ENCODE data around the gene PFN3. TPM values are rescaled to one million over a fixed set of nuclear protein-coding genes. Genes with fewer than 3 reads are reported as not detected.

PFN3 gene
- total RNA-seq, 4 donors from 2014 or later, result not detected

DNA sequence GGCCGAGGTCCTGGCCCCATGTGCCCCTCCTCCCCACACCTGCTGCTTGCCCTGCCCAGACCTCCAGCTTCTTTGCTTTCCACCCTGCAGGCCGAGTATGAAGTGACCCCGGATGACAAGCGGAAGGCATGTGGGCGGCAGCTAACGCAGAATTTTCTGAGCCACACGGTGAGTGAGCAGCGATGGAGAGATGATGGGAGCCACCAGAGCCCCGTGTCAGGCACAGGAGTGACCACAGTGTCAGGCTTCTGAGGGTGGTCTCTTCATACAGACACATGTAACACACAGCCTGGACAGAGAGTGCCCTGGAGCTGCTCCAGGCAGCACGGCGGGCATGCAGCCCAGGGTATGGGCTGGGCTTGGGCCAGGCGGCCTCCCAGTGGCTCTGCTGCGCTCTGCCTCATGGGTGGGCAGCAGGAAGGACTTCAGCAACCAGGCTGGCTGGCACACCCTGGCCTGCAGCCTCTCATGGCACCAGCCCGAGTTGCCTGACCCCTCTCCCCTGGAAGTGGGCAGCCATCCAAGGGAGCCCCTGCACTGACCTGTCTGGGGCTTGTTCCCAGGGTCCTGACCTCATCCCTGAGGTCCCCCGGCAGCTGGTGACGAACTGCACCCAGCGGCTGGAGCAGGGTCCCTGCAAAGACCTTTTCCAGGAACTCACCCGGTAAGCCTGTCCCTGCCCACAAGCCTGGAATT lies 31.8 kb upstream of the PFN3 start:
- H3K4me3 ChIP-seq, result no peak overlapping the region
- peaks cover 0 to 8% of the 10 kb centered on the region in 2 donors for H3K4me1 ChIP-seq
- intact Hi-C loops (cut with DNase I; ENCODE audit: low total_unique reads), result no loop called here
- no peak overlapping the region for H3K27ac ChIP-seq
- TF ChIP-seq POLR2A (IDR thresholded peaks at IDR 0.05), result no peak
- no peaks in the 10 kb centered on the region for H3K27me3 ChIP-seq
- no peaks in the 10 kb centered on the region for H3K36me3 ChIP-seq
- no peaks in the 10 kb centered on the region for H3K9me3 ChIP-seq
- DNase-seq, result no peak

DNA sequence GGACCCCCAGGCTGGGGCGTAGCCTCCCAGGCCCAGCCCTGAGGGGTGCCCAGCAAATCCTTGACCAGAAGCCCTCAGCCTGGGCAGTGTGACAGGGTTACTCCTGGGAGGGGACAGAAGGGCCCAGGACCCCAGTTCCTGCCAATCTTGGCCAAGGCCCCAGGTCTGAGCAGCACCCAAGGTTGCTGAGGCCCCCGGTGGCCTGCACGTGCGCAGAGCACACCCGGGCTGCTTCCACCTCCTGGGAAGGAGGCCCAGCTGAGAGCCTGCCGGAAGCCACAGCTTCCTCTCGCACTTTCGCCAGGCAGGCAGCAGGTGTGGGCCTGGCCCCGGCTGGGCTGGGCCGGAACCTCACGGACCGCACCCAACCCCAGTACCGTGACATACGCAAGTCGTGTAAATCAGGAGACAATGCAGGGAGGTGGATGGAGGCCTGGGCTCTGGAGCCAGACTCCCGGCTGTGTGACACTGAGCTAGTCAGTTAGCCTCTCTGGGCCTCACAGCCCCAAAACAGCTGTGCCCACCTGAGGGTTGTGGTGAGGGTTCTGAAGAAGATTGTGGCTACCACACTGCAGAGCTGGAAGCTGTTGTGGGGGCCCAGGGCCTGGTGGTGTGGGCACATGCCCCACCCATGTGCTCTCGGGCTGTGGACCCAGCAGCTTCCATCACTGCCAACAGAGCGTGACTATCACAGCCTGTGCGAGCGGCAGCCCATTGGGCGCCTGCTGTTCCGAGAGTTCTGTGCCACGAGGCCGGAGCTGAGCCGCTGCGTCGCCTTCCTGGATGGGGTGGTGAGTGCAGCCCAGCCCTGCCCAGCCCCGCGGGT lies 31.1 kb upstream of the PFN3 start:
- DNase-seq, result no peak
- Histone ChIP-seq H3K4me1 (peaks cover 0 to 8% of the 10 kb centered on the region in 2 donors), H3K9me3 (no peaks in the 10 kb centered on the region), H3K36me3 (no peaks in the 10 kb centered on the region), H3K27ac (no peak overlapping the region), H3K4me3 (no peak overlapping the region), H3K27me3 (no peaks in the 10 kb centered on the region)
- intact Hi-C loops (cut with DNase I; ENCODE audit: low total_unique reads), result no loop called here
- TF ChIP-seq POLR2A (IDR thresholded peaks at IDR 0.05), result no peak

DNA sequence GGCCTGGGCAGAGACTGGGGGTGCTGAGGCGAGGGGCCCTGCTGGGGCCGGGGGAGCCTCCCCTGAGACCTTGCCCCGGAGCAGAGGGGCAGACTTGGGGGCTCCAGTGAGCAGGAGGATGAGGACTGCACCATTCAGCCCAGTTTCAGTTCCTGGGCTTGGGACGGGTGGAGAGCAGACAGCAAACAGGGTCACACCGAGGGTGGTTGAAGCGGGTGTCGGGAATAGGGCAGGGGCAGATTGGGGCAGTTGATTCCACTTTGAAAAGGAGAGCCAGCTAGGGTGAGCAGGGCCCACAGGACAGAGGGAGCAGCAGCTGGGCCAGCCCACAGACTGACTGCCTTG lies 30.5 kb upstream of the PFN3 start:
- Histone ChIP-seq H3K27me3 (no peaks in the 10 kb centered on the region), H3K36me3 (no peaks in the 10 kb centered on the region), H3K4me3 (no peak overlapping the region), H3K27ac (no peak overlapping the region), H3K4me1 (peaks cover 0 to 8% of the 10 kb centered on the region in 2 donors), H3K9me3 (no peaks in the 10 kb centered on the region)
- TF ChIP-seq, protein P1, sequence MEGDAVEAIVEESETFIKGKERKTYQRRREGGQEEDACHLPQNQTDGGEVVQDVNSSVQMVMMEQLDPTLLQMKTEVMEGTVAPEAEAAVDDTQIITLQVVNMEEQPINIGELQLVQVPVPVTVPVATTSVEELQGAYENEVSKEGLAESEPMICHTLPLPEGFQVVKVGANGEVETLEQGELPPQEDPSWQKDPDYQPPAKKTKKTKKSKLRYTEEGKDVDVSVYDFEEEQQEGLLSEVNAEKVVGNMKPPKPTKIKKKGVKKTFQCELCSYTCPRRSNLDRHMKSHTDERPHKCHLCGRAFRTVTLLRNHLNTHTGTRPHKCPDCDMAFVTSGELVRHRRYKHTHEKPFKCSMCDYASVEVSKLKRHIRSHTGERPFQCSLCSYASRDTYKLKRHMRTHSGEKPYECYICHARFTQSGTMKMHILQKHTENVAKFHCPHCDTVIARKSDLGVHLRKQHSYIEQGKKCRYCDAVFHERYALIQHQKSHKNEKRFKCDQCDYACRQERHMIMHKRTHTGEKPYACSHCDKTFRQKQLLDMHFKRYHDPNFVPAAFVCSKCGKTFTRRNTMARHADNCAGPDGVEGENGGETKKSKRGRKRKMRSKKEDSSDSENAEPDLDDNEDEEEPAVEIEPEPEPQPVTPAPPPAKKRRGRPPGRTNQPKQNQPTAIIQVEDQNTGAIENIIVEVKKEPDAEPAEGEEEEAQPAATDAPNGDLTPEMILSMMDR (IDR thresholded peaks at IDR 0.05), result no peak
- no peak for DNase-seq
- intact Hi-C loops (cut with DNase I; ENCODE audit: low total_unique reads), result no loop called here

DNA sequence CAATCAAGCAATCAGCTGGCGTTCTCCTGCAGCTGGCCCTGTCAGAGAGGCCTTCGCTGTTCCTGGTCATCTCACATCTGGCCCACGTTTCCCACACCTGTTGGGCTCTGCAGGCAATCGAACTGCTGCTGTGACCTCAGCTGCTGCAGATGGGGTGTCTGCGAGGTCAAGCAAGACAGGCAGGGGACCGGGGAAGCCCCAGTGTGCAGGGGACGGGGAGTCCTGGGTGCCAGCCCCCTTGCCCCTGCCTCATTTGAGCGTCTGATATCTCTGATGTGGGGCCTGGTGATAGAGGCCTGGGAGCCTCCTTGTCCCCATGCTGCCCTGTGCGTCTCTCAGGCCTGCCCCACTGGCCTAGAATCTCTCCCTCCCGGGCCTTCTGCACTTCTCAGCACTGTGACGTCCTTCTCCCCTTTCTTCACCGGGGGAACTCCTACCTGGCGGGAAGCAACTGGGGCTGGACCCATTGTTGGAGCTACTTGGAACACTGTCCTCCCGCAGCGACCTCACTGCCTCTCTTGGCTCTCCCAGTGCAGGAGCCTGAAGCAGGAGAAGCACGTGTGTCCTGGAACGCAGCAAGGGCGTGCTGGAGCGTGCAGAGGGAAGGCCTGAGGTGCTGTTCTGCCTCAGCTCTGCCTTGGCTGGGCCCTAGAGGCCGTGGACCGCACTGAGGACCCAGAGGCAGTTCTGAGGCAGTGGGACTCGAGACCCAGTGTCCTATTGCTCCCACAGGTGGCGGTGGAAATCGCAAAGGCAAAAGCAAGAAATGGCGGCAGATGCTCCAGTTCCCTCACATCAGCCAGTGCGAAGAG lies 29.9 kb upstream of the PFN3 start:
- Histone ChIP-seq H3K9me3 (no peaks in the 10 kb centered on the region), H3K27ac (no peak overlapping the region), H3K27me3 (no peaks in the 10 kb centered on the region), H3K36me3 (no peaks in the 10 kb centered on the region), H3K4me3 (no peak overlapping the region), H3K4me1 (peaks cover 0 to 8% of the 10 kb centered on the region in 2 donors)
- no peak for DNase-seq
- intact Hi-C loops (cut with DNase I; ENCODE audit: low total_unique reads), result no loop called here
- TF ChIP-seq, protein P1 (IDR thresholded peaks at IDR 0.05), result no peak
- TF ChIP-seq POLR2A (IDR thresholded peaks at IDR 0.05), result no peak

DNA sequence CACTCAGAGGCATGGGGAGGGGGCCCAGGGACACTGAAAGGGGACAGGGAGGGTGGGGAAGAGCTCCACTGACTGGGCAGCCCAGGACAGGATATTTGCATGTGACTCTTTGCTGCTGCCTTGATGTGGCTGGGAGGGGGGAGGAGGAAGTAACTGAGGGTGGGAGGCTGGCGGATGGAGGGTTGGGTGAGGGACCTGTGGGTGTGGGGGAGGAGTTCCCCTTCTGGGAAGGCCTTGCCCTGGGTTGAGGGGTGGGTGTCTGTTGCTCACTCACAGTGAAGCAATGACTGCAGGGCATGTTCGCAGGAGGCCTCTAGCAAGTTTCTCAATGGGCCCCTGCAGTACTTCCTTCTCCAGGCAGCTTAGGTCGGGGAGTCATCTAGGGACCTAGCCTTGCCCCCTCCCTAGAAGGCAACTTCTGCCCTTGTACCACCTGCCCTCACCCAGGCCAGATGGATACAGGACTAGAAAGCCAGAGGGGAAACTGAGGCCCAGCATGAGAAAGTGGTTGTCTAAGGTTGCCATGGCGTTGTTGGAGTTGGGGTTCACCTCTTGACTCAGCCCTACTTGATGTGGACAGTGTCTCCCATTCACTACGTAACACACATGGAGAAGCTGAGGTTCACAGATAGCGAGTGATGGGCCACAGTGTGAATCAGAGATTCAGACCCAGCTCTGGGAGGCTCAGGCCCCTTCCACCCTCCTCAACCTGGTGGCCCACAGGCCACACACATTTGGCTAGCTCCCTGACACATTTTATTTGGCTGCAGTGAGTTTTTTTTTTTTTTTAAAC lies 29.0 kb upstream of the PFN3 start:
- Histone ChIP-seq H3K36me3 (no peaks in the 10 kb centered on the region), H3K4me1 (peaks cover 0 to 8% of the 10 kb centered on the region in 2 donors), H3K27me3 (no peaks in the 10 kb centered on the region), H3K9me3 (no peaks in the 10 kb centered on the region), H3K4me3 (no peak overlapping the region), H3K27ac (no peak overlapping the region)
- no peak for DNase-seq
- TF ChIP-seq POLR2A (IDR thresholded peaks at IDR 0.05), result no peak
- intact Hi-C loops (cut with DNase I; ENCODE audit: low total_unique reads), result no loop called here

DNA sequence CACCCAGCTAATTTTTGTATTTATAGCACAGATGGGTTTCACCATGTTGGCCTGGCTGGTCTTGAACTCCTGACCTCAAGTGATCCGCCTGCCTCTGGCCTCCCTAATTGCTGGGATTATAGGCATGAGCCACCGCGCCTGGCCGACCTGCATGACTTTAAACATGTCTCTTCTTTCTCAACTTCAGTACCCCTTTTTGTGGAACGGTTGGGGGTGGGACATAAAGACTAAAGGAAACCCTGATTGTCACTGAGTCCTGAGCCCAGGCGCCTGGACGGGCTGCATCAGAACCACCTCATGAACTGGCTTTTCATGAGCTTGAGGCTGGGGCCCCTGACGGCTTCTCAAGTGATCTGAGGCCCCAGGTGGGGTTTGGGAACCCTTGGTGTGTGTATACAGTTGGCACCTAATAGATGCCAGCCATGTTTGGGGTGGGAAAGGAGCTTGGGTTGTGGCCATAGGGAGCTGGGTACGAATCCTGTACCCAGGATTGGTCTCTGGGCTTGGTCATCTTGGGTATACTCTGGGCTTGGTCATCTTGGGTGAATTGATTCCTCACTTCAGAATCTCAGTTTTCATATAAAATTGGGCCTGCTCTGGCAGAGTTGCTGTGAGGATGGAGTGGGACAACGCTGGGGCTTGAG lies 28.2 kb upstream of the PFN3 start:
- TF ChIP-seq POLR2A (IDR thresholded peaks at IDR 0.05), result no peak
- TF ChIP-seq, protein P1 (IDR thresholded peaks at IDR 0.05), result no peak
- H3K9me3 ChIP-seq, result no peaks in the 10 kb centered on the region
- H3K4me3 ChIP-seq, result no peak overlapping the region
- no peaks in the 10 kb centered on the region for H3K36me3 ChIP-seq
- no peak overlapping the region for H3K27ac ChIP-seq
- H3K4me1 ChIP-seq, result peaks cover 0 to 8% of the 10 kb centered on the region in 2 donors
- H3K27me3 ChIP-seq, result no peaks in the 10 kb centered on the region
- no peak for DNase-seq
- intact Hi-C loops (cut with DNase I; ENCODE audit: low total_unique reads), result no loop called here
